ENCODE measurements around the gene RSBN1.
"Not testable (repeated sequence)": the region's sequence is repeated elsewhere in the genome, so short reads cannot be mapped to it uniquely, and the experiment has no call there.

RSBN1 gene

GRCh38 chr1:113765306-113766230 is 46.7 kb downstream of the RSBN1 start:
- Histone ChIP-seq H3K27ac (ENCODE audit: low read depth, low read length) (no peak overlapping the region), H3K27me3 (ENCODE audit: control insufficient read depth in 5 of 5, insufficient read depth in 4 of 5, low read length in 5 of 5) (no peaks in the 10 kb centered on the region), H3K36me3 (ENCODE audit: control insufficient read depth in 5 of 5, insufficient read depth in 5 of 5, low read length in 5 of 5) (peaks cover 21 to 33% (median 22%) of the 10 kb centered on the region in 5 donors)

GRCh38 chr1:113763661-113764060 is 48.6 kb downstream of the RSBN1 start:
- H3K36me3 ChIP-seq (ENCODE audit: control insufficient read depth in 5 of 5, insufficient read depth in 5 of 5, low read length in 5 of 5), result peaks cover 21 to 33% (median 22%) of the 10 kb centered on the region in 5 donors
- H3K9ac ChIP-seq (ENCODE audit: low read length in 5 of 5), result no peak overlapping the region

More at GRCh38 chr1:113765306-113766230, 46.7 kb downstream of the RSBN1 start:
- Histone ChIP-seq H3K4me3 (ENCODE audit: low read depth in 1 of 5, low read length in 5 of 5) (no peak overlapping the region), H3K4me1 (ENCODE audit: control insufficient read depth in 5 of 5, insufficient read depth in 5 of 5, low read length in 5 of 5) (peaks cover 0 to 3% (median 0%) of the 10 kb centered on the region in 5 donors), H3K9ac (ENCODE audit: low read length in 5 of 5) (no peak overlapping the region), H3K9me3 (ENCODE audit: control insufficient read depth in 5 of 5, low read length in 5 of 5) (no peaks in the 10 kb centered on the region)

GRCh38 chr1:113761937-113762336 is 50.3 kb downstream of the RSBN1 start:
- Histone ChIP-seq H3K4me3 (ENCODE audit: low read depth in 1 of 5, low read length in 5 of 5) (no peak overlapping the region), H3K36me3 (ENCODE audit: control insufficient read depth in 5 of 5, insufficient read depth in 5 of 5, low read length in 5 of 5) (peaks cover 14 to 22% (median 16%) of the 10 kb centered on the region in 5 donors), H3K27ac (ENCODE audit: low read depth, low read length) (no peak overlapping the region), H3K9me3 (ENCODE audit: control insufficient read depth in 5 of 5, low read length in 5 of 5) (no peaks in the 10 kb centered on the region), H3K4me1 (ENCODE audit: control insufficient read depth in 5 of 5, insufficient read depth in 5 of 5, low read length in 5 of 5) (peaks cover 0 to 26% (median 21%) of the 10 kb centered on the region in 5 donors), H3K9ac (ENCODE audit: low read length in 5 of 5) (no peak overlapping the region), H3K27me3 (ENCODE audit: control insufficient read depth in 5 of 5, insufficient read depth in 4 of 5, low read length in 5 of 5) (no peaks in the 10 kb centered on the region)

More at GRCh38 chr1:113763661-113764060, 48.6 kb downstream of the RSBN1 start:
- Histone ChIP-seq H3K27me3 (ENCODE audit: control insufficient read depth in 5 of 5, insufficient read depth in 4 of 5, low read length in 5 of 5) (no peaks in the 10 kb centered on the region), H3K4me3 (ENCODE audit: low read depth in 1 of 5, low read length in 5 of 5) (no peak overlapping the region), H3K27ac (ENCODE audit: low read depth, low read length) (no peak overlapping the region), H3K9me3 (ENCODE audit: control insufficient read depth in 5 of 5, low read length in 5 of 5) (no peaks in the 10 kb centered on the region), H3K4me1 (ENCODE audit: control insufficient read depth in 5 of 5, insufficient read depth in 5 of 5, low read length in 5 of 5) (peaks cover 0 to 9% (median 8%) of the 10 kb centered on the region in 5 donors)

GRCh38 chr1:113760102-113761080 is 51.9 kb downstream of the RSBN1 start:
- H3K27ac ChIP-seq (ENCODE audit: low read depth, low read length), result peak overlapping the region; percentile 94
- H3K9me3 ChIP-seq (ENCODE audit: control insufficient read depth in 5 of 5, low read length in 5 of 5), result no peaks in the 10 kb centered on the region
- H3K27me3 ChIP-seq (ENCODE audit: control insufficient read depth in 5 of 5, insufficient read depth in 4 of 5, low read length in 5 of 5), result no peaks in the 10 kb centered on the region
- peak overlapping the region; percentile 93 to 100 (median 96) for H3K9ac ChIP-seq (ENCODE audit: low read length in 5 of 5)
- peaks cover 0 to 26% (median 21%) of the 10 kb centered on the region in 5 donors for H3K4me1 ChIP-seq (ENCODE audit: control insufficient read depth in 5 of 5, insufficient read depth in 5 of 5, low read length in 5 of 5)
- H3K36me3 ChIP-seq (ENCODE audit: control insufficient read depth in 5 of 5, insufficient read depth in 5 of 5, low read length in 5 of 5), result peaks cover 1 to 9% (median 5%) of the 10 kb centered on the region in 5 donors
- H3K4me3 ChIP-seq (ENCODE audit: low read depth in 1 of 5, low read length in 5 of 5), result peak overlapping the region; percentile 92 to 99 (median 97)

- Histone ChIP-seq H3K36me3 (ENCODE audit: control insufficient read depth in 5 of 5, insufficient read depth in 5 of 5, low read length in 5 of 5) (peaks cover 0 to 4% (median 0%) of the 10 kb centered on the region in 5 donors), H3K27ac (ENCODE audit: low read depth, low read length) (peak within 1 kb of the TSS; percentile 94)
Observed at GRCh38 chr1:113759333-113760101, 52.8 kb downstream of the RSBN1 start, which contains the start of gene PHTF1. Gene PHTF1, minus strand, starts transcription at chr1:113759486. Its CDS starts 783 bp downstream, at chr1:113758703.

GRCh38 chr1:113758631-113759332 is 53.5 kb downstream of the RSBN1 start:
- Histone ChIP-seq H3K4me3 (ENCODE audit: low read depth in 1 of 5, low read length in 5 of 5) (peak overlapping the region; percentile 87 to 99 (median 95)), H3K27ac (ENCODE audit: low read depth, low read length) (peak overlapping the region; percentile 94), H3K27me3 (ENCODE audit: control insufficient read depth in 5 of 5, insufficient read depth in 4 of 5, low read length in 5 of 5) (no peaks in the 10 kb centered on the region), H3K4me1 (ENCODE audit: control insufficient read depth in 5 of 5, insufficient read depth in 5 of 5, low read length in 5 of 5) (peaks cover 0 to 26% (median 21%) of the 10 kb centered on the region in 5 donors), H3K9ac (ENCODE audit: low read length in 5 of 5) (peak overlapping the region; percentile 93 to 100 (median 96)), H3K36me3 (ENCODE audit: control insufficient read depth in 5 of 5, insufficient read depth in 5 of 5, low read length in 5 of 5) (peaks cover 0 to 4% (median 0%) of the 10 kb centered on the region in 5 donors), H3K9me3 (ENCODE audit: control insufficient read depth in 5 of 5, low read length in 5 of 5) (no peaks in the 10 kb centered on the region)

More at GRCh38 chr1:113759333-113760101, 52.8 kb downstream of the RSBN1 start, which contains the start of gene PHTF1:
- Histone ChIP-seq H3K27me3 (ENCODE audit: control insufficient read depth in 5 of 5, insufficient read depth in 4 of 5, low read length in 5 of 5) (no peaks in the 10 kb centered on the region), H3K9ac (ENCODE audit: low read length in 5 of 5) (peak within 1 kb of the TSS; percentile 93 to 100 (median 96)), H3K4me1 (ENCODE audit: control insufficient read depth in 5 of 5, insufficient read depth in 5 of 5, low read length in 5 of 5) (peaks cover 0 to 26% (median 21%) of the 10 kb centered on the region in 5 donors), H3K9me3 (ENCODE audit: control insufficient read depth in 5 of 5, low read length in 5 of 5) (no peaks in the 10 kb centered on the region), H3K4me3 (ENCODE audit: low read depth in 1 of 5, low read length in 5 of 5) (peak within 1 kb of the TSS; percentile 92 to 99 (median 97))

- no peak overlapping the region for H3K4me3 ChIP-seq (ENCODE audit: low read depth in 1 of 5, low read length in 5 of 5)
Observed at GRCh38 chr1:113756461-113756860, 55.8 kb downstream of the RSBN1 start.

GRCh38 chr1:113753333-113753732 is 58.9 kb downstream of the RSBN1 start:
- H3K9ac ChIP-seq (ENCODE audit: low read length in 5 of 5); H3K9me3 ChIP-seq (ENCODE audit: control insufficient read depth in 5 of 5, low read length in 5 of 5); H3K27me3 ChIP-seq (ENCODE audit: control insufficient read depth in 5 of 5, insufficient read depth in 4 of 5, low read length in 5 of 5); H3K4me3 ChIP-seq (ENCODE audit: low read depth in 1 of 5, low read length in 5 of 5); H3K27ac ChIP-seq (ENCODE audit: low read depth, low read length): not testable (repeated sequence)
- Histone ChIP-seq H3K4me1 (ENCODE audit: control insufficient read depth in 5 of 5, insufficient read depth in 5 of 5, low read length in 5 of 5) (peaks cover 0 to 14% (median 10%) of the 10 kb centered on the region in 5 donors), H3K36me3 (ENCODE audit: control insufficient read depth in 5 of 5, insufficient read depth in 5 of 5, low read length in 5 of 5) (peaks cover 0 to 14% (median 4%) of the 10 kb centered on the region in 5 donors)

More at GRCh38 chr1:113756461-113756860, 55.8 kb downstream of the RSBN1 start:
- H3K36me3 ChIP-seq (ENCODE audit: control insufficient read depth in 5 of 5, insufficient read depth in 5 of 5, low read length in 5 of 5), result peaks cover 0 to 6% (median 0%) of the 10 kb centered on the region in 5 donors
- no peak overlapping the region for H3K27ac ChIP-seq (ENCODE audit: low read depth, low read length)
- no peaks in the 10 kb centered on the region for H3K9me3 ChIP-seq (ENCODE audit: control insufficient read depth in 5 of 5, low read length in 5 of 5)
- no peak overlapping the region for H3K9ac ChIP-seq (ENCODE audit: low read length in 5 of 5)
- H3K4me1 ChIP-seq (ENCODE audit: control insufficient read depth in 5 of 5, insufficient read depth in 5 of 5, low read length in 5 of 5), result peaks cover 0 to 23% (median 21%) of the 10 kb centered on the region in 5 donors
- no peaks in the 10 kb centered on the region for H3K27me3 ChIP-seq (ENCODE audit: control insufficient read depth in 5 of 5, insufficient read depth in 4 of 5, low read length in 5 of 5)

Measured in subcutaneous abdominal adipose tissue (tissue), 5 donors.